Measurements from ENCODE around the gene GTF2H1. TPM values are rescaled to one million over a fixed set of nuclear protein-coding genes. Genes with fewer than 3 reads are reported as not detected.

Gene GTF2H1
- total RNA-seq, 4 donors from 2014 or later = 46.6 to 147 (median 60.0) TPM

DNA sequence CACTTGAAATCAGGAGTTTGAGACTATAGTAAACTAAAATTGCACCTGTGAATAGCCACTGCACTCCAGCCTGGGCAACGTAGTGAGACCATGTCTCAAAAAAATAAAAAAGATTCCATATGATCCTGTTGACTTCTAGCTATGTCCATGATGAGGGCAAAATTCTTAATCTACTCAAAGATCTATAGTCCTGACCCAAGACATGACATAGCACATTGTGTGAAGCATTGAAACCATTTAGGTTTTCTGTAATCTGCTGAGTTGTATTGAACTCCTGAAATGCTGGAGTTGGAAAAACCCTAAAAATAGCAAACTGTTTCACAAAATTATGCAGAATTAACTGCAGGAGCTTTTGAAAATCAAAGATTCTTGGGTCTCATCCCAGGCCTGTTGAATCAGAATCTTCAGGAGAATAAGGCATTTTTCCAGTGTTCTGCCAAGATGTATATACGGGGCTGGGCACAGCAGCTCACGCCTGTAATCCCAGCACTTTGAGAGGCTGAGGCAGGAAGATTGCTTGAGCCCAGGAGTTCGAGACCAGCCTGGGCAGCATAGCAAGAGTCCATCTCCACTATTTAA lies 42.2 kb downstream of the GTF2H1 start:
- DNase-seq = no peak
- intact Hi-C loops (cut with DNase I; ENCODE audit: low total_unique reads) = no loop called here
- Histone ChIP-seq H3K9me3 (no peaks in the 10 kb centered on the region), H3K27ac (no peak overlapping the region), H3K27me3 (no peaks in the 10 kb centered on the region), H3K36me3 (peaks cover 0 to 71% (median 34%) of the 10 kb centered on the region in 4 donors), H3K4me3 (no peak overlapping the region), H3K4me1 (no peaks in the 10 kb centered on the region)
- 82 to 89% methylated on average over 4 of the region's 4 CpGs for WGBS, 2 donors (ENCODE audit: low coverage in 1 of 2)
- in situ Hi-C loops (cut with MboI; ENCODE audit: low pct_ligation_motif_present in 1 of 4, low pct_unique_long_range_greater_than_20kb in 1 of 4, low sequenced_read_pairs in 3 of 4) = no loop called here
- TF ChIP-seq EP300 (IDR thresholded peaks at IDR 0.05; ENCODE audit: low read depth) = no peak
- TF ChIP-seq, protein P1, sequence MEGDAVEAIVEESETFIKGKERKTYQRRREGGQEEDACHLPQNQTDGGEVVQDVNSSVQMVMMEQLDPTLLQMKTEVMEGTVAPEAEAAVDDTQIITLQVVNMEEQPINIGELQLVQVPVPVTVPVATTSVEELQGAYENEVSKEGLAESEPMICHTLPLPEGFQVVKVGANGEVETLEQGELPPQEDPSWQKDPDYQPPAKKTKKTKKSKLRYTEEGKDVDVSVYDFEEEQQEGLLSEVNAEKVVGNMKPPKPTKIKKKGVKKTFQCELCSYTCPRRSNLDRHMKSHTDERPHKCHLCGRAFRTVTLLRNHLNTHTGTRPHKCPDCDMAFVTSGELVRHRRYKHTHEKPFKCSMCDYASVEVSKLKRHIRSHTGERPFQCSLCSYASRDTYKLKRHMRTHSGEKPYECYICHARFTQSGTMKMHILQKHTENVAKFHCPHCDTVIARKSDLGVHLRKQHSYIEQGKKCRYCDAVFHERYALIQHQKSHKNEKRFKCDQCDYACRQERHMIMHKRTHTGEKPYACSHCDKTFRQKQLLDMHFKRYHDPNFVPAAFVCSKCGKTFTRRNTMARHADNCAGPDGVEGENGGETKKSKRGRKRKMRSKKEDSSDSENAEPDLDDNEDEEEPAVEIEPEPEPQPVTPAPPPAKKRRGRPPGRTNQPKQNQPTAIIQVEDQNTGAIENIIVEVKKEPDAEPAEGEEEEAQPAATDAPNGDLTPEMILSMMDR (IDR thresholded peaks at IDR 0.05) = no peak

DNA sequence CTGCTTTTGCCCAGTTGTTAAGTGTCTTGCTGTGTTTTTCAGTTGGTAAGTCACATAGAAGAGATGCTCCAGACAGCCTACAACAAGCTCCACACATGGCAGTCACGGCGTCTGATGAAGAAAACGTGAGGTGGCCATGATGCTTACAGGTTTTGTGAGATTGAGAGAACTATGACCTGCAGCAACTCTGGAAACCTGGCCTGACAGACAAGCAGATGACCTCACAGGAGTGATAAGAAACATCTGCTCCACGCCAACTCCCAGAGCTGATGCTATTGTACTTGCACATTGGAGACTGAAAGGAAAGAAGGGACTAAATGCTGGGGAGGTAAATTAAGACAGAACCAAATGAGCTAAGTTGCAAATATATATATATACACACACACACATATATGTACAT lies 43.4 kb downstream of the GTF2H1 start:
- no peak overlapping the region for H3K27ac ChIP-seq
- no peak for DNase-seq
- H3K27me3 ChIP-seq = no peaks in the 10 kb centered on the region
- no peaks in the 10 kb centered on the region for H3K9me3 ChIP-seq
- TF ChIP-seq, protein P1 (IDR thresholded peaks at IDR 0.05) = no peak
- TF ChIP-seq EP300 (IDR thresholded peaks at IDR 0.05; ENCODE audit: low read depth) (no peak), POLR2AphosphoS5 (IDR thresholded peaks at IDR 0.05) (no peak), POLR2A (IDR thresholded peaks at IDR 0.05) (no peak)
- WGBS, 2 donors (ENCODE audit: low coverage in 1 of 2) = 94 to 100% methylated on average over 4 of the region's 4 CpGs
- H3K4me3 ChIP-seq = no peak overlapping the region
- intact Hi-C loops (cut with DNase I; ENCODE audit: low total_unique reads) (no loop called here), in situ Hi-C loops (cut with MboI; ENCODE audit: low pct_ligation_motif_present in 1 of 4, low pct_unique_long_range_greater_than_20kb in 1 of 4, low sequenced_read_pairs in 3 of 4) (no loop called here)
- H3K4me1 ChIP-seq = no peaks in the 10 kb centered on the region
- H3K36me3 ChIP-seq = peaks cover 0 to 61% (median 29%) of the 10 kb centered on the region in 4 donors

DNA sequence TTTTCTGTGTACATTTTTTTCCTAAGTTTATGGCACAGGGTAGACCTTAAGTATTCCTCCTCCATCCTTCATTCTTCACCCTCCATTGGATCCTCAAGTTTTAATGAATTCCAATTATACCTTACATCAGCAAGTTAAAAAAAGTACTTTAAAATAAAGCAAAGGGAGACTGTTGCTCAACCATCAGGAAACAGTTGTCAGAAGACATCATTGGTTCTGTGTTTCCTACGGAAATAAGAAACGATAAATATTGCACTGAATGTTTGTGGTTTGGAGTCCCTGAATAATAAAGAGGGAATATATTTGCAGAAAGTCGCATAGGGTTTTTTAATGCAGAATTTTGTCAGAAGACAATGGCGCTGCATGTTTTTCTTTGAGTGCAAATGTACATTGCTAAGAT lies 43.9 kb downstream of the GTF2H1 start:
- in situ Hi-C loops (cut with MboI; ENCODE audit: low pct_ligation_motif_present in 1 of 4, low pct_unique_long_range_greater_than_20kb in 1 of 4, low sequenced_read_pairs in 3 of 4) = no loop called here
- H3K36me3 ChIP-seq = peaks cover 0 to 55% (median 26%) of the 10 kb centered on the region in 4 donors
- TF ChIP-seq, protein P1 (IDR thresholded peaks at IDR 0.05) = no peak
- TF ChIP-seq POLR2A (IDR thresholded peaks at IDR 0.05) (no peak), EP300 (IDR thresholded peaks at IDR 0.05; ENCODE audit: low read depth) (no peak), POLR2AphosphoS5 (IDR thresholded peaks at IDR 0.05) (no peak)

DNA sequence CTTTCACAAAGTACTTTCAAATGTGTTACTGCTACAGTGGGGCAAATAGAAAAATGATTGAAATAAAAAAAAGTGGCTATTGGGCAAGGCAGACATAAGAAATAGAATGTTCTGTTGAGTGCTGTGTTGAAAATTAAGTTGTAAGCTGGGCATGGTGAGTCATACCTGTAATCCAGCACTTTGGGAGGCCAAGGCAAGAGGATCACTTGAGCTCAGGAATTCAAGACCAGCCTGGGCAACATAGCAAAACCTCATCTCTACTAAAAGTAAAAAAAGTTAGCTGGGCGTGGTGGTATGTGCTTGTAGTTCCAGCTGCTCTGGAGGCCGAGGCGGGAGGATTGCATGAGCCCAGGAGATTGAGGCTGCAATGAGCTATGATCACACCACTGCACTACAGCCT lies 45.1 kb downstream of the GTF2H1 start:
- WGBS, 2 donors (ENCODE audit: low coverage in 1 of 2) = 95 to 100% methylated on average over 1 to 3 of the region's 3 CpGs
- H3K27me3 ChIP-seq = no peaks in the 10 kb centered on the region
- H3K36me3 ChIP-seq = peaks cover 0 to 44% (median 21%) of the 10 kb centered on the region in 4 donors
- intact Hi-C loops (cut with DNase I; ENCODE audit: low total_unique reads) (no loop called here), in situ Hi-C loops (cut with MboI; ENCODE audit: low pct_ligation_motif_present in 1 of 4, low pct_unique_long_range_greater_than_20kb in 1 of 4, low sequenced_read_pairs in 3 of 4) (no loop called here)
- H3K4me3 ChIP-seq = no peak overlapping the region
- H3K9me3 ChIP-seq = no peaks in the 10 kb centered on the region
- no peak overlapping the region for H3K27ac ChIP-seq
- H3K4me1 ChIP-seq = no peaks in the 10 kb centered on the region
- TF ChIP-seq, protein P1 (IDR thresholded peaks at IDR 0.05) = no peak
- DNase-seq = no peak

More for the DNA sequence above, 43.9 kb downstream of the GTF2H1 start:
- no peak for DNase-seq
- intact Hi-C loops (cut with DNase I; ENCODE audit: low total_unique reads) = no loop called here
- 76 to 84% methylated on average over 4 of the region's 4 CpGs for WGBS, 2 donors (ENCODE audit: low coverage in 1 of 2)
- H3K4me1 ChIP-seq = no peaks in the 10 kb centered on the region
- no peaks in the 10 kb centered on the region for H3K27me3 ChIP-seq
- no peaks in the 10 kb centered on the region for H3K9me3 ChIP-seq
- H3K4me3 ChIP-seq = no peak overlapping the region
- no peak overlapping the region for H3K27ac ChIP-seq

Measured in transverse colon (tissue), 4 donors.